Measurements from ENCODE around the gene KIF5B.
"Not testable (repeated sequence)": the region's sequence is repeated elsewhere in the genome, so short reads cannot be mapped to it uniquely, and the experiment has no call there.

Gene KIF5B

GRCh38 chr10:32005050-32005449 lies 51.2 kb downstream of the KIF5B start:
- DNase-seq: no peak

DNA sequence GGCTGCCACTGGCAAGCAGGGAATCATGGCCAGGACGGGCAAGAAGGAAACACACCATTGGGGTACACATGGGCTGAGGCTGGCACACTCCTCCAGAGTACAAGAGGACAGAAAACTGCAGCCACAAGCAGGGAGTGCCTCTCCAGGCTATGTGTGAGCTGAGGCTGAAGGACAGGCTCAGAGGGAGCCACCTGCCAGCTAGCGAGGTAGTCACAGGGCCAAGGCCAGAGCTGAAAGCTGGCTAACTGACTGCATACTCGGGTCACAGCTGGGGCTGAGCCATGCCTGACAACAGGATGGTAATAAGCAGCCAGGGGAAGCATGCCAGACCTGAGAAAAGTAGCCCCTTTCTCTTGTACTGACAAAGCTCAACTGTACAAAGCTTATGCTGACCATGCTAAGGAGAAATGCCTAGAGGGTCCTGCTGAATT lies 52.0 kb downstream of the KIF5B start:
- no peak for DNase-seq

DNA sequence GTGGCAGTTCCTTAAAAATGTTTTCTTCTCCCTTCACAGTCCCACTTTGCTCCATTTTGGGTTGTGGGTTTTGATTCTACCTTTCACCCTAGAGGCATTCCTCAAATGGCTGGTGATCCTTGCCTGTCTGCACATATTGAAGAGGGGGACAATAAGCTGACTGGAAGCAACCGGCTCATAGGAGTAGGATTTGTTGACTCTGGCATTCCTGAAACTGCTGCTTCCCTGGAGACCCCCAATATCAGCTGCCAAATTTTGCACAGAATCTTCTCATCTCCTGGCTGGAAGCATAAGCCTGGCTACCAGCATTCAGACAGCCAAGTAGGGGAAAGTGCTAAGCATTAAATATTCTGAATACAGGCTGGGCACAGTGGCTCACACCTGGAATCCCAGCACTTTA lies 53.7 kb downstream of the KIF5B start:
- DNase-seq: no peak

DNA sequence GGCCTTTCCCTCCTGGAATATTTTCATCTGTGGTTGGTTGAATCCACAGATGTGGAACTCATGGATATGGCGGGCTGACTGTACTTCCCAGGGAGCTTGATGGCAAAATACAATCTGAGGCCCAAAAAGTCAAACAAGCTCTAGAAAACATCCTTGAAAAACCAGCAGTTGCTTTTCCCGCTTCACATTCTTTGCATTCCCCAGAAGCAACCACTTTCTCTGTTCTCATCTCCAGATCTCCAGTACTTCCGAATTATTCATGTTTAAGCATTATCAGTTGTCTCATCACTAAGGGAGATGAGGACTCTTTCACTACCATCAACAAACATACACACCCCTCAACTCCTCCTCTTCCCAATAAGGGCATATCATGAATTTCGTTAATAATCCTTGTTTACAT lies 55.3 kb downstream of the KIF5B start:
- no peak for DNase-seq

GRCh38 chr10:31999836-32000235 lies 56.4 kb downstream of the KIF5B start:
- no peak for DNase-seq

DNA sequence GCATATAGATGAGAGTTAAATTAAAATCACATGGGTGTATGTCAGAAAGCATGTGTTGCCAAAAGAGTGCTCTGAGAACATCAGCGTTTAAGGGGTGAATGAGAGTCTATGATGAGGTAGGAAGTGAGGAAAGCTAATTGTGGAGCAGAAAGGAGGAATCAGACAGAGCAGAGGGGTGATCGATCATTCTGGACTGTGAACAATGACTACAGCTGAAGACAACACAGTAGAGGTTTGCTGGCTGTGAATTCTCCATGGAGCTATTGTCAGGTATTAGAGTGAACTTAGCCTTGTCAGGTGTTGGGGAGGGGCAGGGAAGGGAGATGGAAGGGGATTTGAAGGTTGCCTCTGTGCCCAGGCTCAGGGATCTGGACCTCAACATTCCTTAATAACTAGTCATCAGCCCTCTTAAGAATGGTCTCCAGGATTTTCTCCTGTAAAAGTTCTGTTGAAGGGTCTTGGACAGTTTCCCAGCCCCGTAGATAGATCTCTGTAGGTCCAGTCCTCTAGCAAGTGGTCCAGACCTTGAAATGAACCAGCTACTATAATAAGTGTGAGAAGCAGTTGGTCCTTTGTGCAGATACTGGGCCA lies 57.1 kb downstream of the KIF5B start:
- DNase-seq: no peak

GRCh38 chr10:31994926-31995325 lies 61.3 kb downstream of the KIF5B start:
- DNase-seq: no peak

- no peak for DNase-seq
Measured at GRCh38 chr10:31990937-31991336, 65.3 kb downstream of the KIF5B start.

GRCh38 chr10:31987786-31988185 lies 68.4 kb downstream of the KIF5B start:
- not testable (repeated sequence) for DNase-seq

DNA sequence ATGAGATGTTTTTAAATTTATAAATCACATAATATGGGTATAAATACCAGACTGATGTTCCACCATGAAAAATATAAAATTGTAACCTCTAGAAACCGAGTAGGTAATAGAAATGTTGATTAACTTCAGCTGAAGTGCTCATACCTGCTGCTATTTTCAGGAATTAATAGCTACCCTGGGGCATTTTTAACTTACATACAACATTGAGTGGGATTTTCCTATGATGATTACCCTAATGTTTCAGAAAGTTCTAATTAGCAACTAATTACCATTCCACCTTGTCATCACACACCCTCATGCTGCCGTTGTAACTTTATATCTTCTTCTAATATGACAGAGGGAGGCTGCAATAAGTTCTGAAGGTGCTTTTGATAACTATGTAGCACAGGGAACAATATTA lies 74.1 kb downstream of the KIF5B start:
- DNase-seq: no peak

GRCh38 chr10:31980471-31980870 lies 75.8 kb downstream of the KIF5B start:
- no peak for DNase-seq

DNA sequence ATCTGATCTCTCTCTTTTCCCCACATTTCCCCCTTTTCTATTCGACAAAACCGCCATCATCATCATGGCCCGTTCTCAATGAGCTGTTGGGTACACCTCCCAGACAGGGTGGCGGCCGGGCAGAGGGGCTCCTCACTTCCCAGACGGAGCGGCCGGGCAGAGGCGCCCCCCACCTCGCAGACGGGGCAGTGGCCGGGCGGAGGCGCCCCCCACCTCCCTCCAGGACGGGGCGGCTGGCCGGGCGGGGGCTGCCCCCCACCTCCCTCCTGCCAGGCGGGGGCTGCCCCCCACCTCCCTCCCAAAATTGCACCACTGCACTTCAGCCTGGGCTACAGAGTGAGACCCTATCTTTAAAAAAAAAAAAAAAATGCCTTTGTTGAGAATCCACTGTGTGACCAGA lies 77.2 kb downstream of the KIF5B start:
- not testable (repeated sequence) for DNase-seq

- no peak for DNase-seq
Measured at GRCh38 chr10:31978156-31978483, 78.1 kb downstream of the KIF5B start.

GRCh38 chr10:31977440-31978155 lies 78.6 kb downstream of the KIF5B start:
- no peak for DNase-seq

DNA sequence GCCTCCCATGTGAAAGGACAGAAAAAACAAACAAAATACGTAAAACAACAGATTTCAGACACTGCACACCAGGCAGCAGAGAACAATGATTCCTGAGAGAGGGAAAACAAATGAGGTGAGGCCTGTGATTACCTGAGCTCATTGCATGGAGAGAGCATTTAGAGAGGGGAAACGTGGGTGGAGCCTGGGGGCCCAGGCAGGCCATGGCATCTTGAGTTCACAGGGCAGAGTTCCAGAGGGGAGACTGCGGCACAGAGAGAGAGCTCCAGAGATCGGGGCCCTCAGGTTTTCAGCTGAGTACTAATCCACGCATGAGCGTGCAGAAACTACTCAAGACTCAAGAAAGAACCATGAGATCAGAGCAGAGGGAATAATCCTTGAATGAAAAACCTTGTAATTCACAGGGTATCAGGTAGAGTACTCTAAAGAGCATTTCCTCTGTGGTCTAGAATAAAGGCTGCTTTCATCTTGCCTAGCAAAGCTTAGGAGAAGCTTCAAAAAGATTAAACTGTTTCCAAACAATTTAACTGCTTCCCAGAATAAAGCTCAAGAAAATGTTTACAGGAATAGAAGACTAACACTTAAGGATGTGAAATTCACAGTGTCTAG lies 81.0 kb downstream of the KIF5B start:
- no peak for DNase-seq

GRCh38 chr10:31974434-31975124 lies 81.6 kb downstream of the KIF5B start:
- no peak for DNase-seq

DNA sequence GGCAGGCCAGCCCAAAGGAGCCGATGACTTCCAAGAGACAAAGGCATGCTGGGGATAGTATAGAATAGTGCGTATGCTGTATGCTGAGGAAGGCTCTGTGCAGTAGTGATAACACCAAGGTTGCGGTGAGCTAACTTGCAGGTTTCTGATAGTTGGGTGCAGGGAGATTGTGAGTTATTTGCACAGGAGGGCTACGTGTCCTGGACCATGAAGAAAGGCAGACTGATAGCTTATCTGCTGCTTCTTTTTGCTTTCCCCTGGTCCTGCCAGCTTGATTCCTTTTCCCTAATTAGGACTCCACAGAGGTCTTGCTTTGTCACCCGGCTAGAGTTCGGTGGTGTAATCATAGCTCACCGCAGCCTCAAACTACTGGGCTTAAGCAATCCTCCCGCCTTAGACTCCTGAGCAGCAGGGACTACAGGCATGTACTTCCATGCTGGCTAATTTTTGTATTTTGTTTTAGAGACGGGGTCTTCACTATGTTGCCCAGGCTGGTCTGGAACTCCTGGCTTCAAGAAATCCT lies 83.6 kb downstream of the KIF5B start:
- DNase-seq: no peak

- DNase-seq: not testable (repeated sequence)
Measured at GRCh38 chr10:31969847-31970246, 86.4 kb downstream of the KIF5B start.

DNA sequence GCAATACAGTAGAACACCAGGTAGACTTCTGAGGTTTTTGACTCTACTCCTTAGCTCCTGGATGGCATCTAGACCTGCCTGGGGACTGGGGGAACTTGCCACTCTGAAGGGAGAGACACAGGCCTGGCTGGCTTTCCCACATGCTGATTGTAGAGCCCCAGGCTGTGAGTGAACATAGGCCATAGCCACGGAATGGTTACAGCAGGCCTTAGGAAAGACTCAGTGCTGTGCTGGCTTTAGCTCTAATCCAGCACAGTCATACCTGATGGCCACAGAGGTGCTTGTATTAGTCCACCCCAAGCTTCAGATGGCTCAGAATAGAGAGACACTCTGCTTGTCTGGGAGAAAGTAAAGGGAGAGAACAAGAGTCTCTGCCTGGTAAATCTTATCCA lies 92.6 kb downstream of the KIF5B start:
- DNase-seq: no peak

GRCh38 chr10:31962826-31963588 lies 93.2 kb downstream of the KIF5B start:
- DNase-seq: no peak

DNA sequence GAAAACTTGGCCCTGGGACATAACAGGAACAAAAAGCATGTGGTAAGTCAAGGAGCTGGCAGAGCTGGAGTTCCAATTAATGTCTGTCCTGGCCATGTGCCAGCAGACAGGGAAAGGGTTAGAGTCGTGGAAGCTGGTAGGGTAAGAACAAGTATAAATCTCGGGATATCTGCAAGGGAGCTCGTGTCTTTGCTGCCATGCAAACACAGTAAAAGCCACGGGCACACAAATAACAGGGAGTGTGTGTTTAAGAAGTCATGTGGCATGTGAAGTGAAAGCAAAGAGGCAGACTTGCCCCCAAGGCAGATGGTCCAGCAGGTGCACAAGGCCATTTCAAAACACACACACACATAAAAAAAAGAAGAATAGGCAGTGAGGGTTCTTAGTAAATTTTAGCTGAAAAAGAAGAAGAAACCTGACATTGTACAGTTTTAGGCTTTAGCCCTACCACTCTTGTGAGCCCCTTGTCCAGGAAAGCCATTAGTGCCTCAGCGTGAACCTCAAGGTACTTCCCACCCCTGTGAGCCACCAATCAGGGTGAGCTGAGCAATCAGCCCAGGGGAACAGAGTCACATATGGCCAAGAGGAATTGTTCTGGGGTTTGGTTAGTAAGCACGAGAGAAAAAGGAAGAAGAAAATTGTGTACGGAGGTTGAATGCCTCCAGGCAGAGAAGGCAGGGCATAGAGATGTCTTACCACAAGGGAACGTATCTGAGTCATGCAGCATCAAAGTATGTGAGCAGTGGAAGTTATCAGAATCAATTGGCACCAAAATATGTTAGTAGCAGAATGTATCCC lies 94.7 kb downstream of the KIF5B start:
- no peak for DNase-seq

Measured in 8988T (cell line).